Measurements from ENCODE around the gene IFT20.
"Not testable (repeated sequence)": the region's sequence is repeated elsewhere in the genome, so short reads cannot be mapped to it uniquely, and the experiment has no call there.

The IFT20 gene

GRCh38 chr17:28306954-28307401, 28.3 kb downstream of the IFT20 start:
- no peak for DNase-seq (ENCODE audit: low spot score)

GRCh38 chr17:28298449-28298848, 36.8 kb downstream of the IFT20 start:
- no peak for DNase-seq (ENCODE audit: low spot score)

GRCh38 chr17:28295677-28296578, 39.3 kb downstream of the IFT20 start:
- DNase-seq (ENCODE audit: low spot score), result no peak

- DNase-seq (ENCODE audit: low spot score), result no peak
These were observed 41.3 kb downstream of the IFT20 start for GRCh38 chr17:28293994-28294393.

GRCh38 chr17:28292878-28293277, 42.4 kb downstream of the IFT20 start:
- not testable (repeated sequence) for DNase-seq (ENCODE audit: low spot score)

GRCh38 chr17:28291780-28292330, 43.4 kb downstream of the IFT20 start:
- DNase-seq (ENCODE audit: low spot score), result no peak

- no peak for DNase-seq (ENCODE audit: low spot score)
These were observed 44.6 kb downstream of the IFT20 start for GRCh38 chr17:28290703-28291102.

GRCh38 chr17:28285965-28286364, 49.3 kb downstream of the IFT20 start:
- no peak for DNase-seq (ENCODE audit: low spot score)

GRCh38 chr17:28282596-28282995, 52.7 kb downstream of the IFT20 start:
- DNase-seq (ENCODE audit: low spot score), result peak; percentile 44

GRCh38 chr17:28280826-28281225, 54.4 kb downstream of the IFT20 start:
- DNase-seq (ENCODE audit: low spot score), result no peak

GRCh38 chr17:28279411-28279810, 55.9 kb downstream of the IFT20 start:
- no peak for DNase-seq (ENCODE audit: low spot score)

Measured in LoVo (cell line).